ENCODE data around the gene TBX1. TPM values are rescaled to one million over a fixed set of nuclear protein-coding genes. Genes with fewer than 3 reads are reported as not detected.
A peak's percentile ranks its signal among the peaks of the same experiment; 100 is the strongest.

The TBX1 gene
- total RNA-seq, 1 donor from 2014 or later: not detected

GRCh38 chr22:19756288-19757128, 4.1 kb upstream of the TBX1 start:
- H3K4me3 Mint-ChIP-seq: peak overlapping the region; percentile 66
- H3K27me3 Mint-ChIP-seq: peaks cover 48% of the 10 kb centered on the region
- peaks cover 29% of the 10 kb centered on the region for H3K4me1 Mint-ChIP-seq
- peak; percentile 72 for ATAC-seq (ENCODE audit: low read depth)
- ChIA-PET POLR2A (interaction anchor here (1.2 kb wide), 1 partner anchor 26 kb away, joined by 3 read pairs; no protein-coding TSS in a partner anchor), CTCF (interaction anchor here (1.0 to 2.1 kb wide), 4 partner anchors 16 to 154 kb away, joined by 3 to 10 read pairs (median 6); no protein-coding TSS in a partner anchor)
- intact Hi-C loops (cut with micrococcal nuclease): loop anchor here (1.0 to 5.0 kb wide), 3 partner anchors 24 to 154 kb away; no protein-coding TSS in a partner anchor
- DNase-seq: no peak
- no peaks in the 10 kb centered on the region for H3K36me3 Mint-ChIP-seq (ENCODE audit: low read depth)
- H3K27ac Mint-ChIP-seq: no peak overlapping the region
- no peak for TF ChIP-seq CTCF (IDR thresholded peaks at IDR 0.05)
- no peaks in the 10 kb centered on the region for H3K9me3 Mint-ChIP-seq

- H3K4me1 Mint-ChIP-seq: peaks cover 32% of the 10 kb centered on the region
- TF ChIP-seq CTCF (IDR thresholded peaks at IDR 0.05): no peak
- H3K27me3 Mint-ChIP-seq: peaks cover 54% of the 10 kb centered on the region
- H3K4me3 Mint-ChIP-seq: peak overlapping the region; percentile 75
- ChIA-PET CTCF (interaction anchor here (0.8 to 2.1 kb wide), 4 partner anchors 16 to 153 kb away, joined by 3 to 10 read pairs (median 4); no protein-coding TSS in a partner anchor), POLR2A (interaction anchor here (1.2 kb wide), 1 partner anchor 27 kb away, joined by 3 read pairs; no protein-coding TSS in a partner anchor)
- H3K36me3 Mint-ChIP-seq (ENCODE audit: low read depth): no peaks in the 10 kb centered on the region
- ATAC-seq (ENCODE audit: low read depth) (peak; percentile 34), DNase-seq (no peak)
- H3K9me3 Mint-ChIP-seq: no peaks in the 10 kb centered on the region
- intact Hi-C loops (cut with micrococcal nuclease): loop anchor here (2.0 to 5.0 kb wide), 2 partner anchors 23 to 100 kb away; no protein-coding TSS in a partner anchor
- no peak overlapping the region for H3K27ac Mint-ChIP-seq
Observed at GRCh38 chr22:19757140-19757984, 3.2 kb upstream of the TBX1 start.

GRCh38 chr22:19757985-19758895, 2.3 kb upstream of the TBX1 start:
- Mint-ChIP-seq H3K36me3 (ENCODE audit: low read depth) (no peaks in the 10 kb centered on the region), H3K27me3 (peaks cover 50% of the 10 kb centered on the region), H3K9me3 (no peaks in the 10 kb centered on the region), H3K4me1 (peaks cover 32% of the 10 kb centered on the region), H3K4me3 (peak overlapping the region; percentile 75), H3K27ac (no peak overlapping the region)
- intact Hi-C loops (cut with micrococcal nuclease): loop anchor here (2.0 to 5.0 kb wide), 2 partner anchors 23 to 99 kb away; no protein-coding TSS in a partner anchor
- CTCF ChIA-PET: interaction anchor here (0.8 kb wide), 1 partner anchor 28 kb away, joined by 4 read pairs; no protein-coding TSS in a partner anchor
- POLR2A ChIA-PET: no interaction called here
- no peak for ATAC-seq (ENCODE audit: low read depth)
- TF ChIP-seq CTCF (IDR thresholded peaks at IDR 0.05): no peak
- DNase-seq: no peak

GRCh38 chr22:19758896-19759426, 1.6 kb upstream of the TBX1 start:
- Mint-ChIP-seq H3K4me3 (no peak overlapping the region), H3K27me3 (peaks cover 49% of the 10 kb centered on the region), H3K36me3 (ENCODE audit: low read depth) (no peaks in the 10 kb centered on the region), H3K9me3 (no peaks in the 10 kb centered on the region), H3K27ac (no peak overlapping the region), H3K4me1 (peaks cover 32% of the 10 kb centered on the region)
- DNase-seq (no peak), ATAC-seq (ENCODE audit: low read depth) (no peak)
- ChIA-PET CTCF (no interaction called here), POLR2A (no interaction called here)
- TF ChIP-seq CTCF (IDR thresholded peaks at IDR 0.05): no peak
- intact Hi-C loops (cut with micrococcal nuclease): loop anchor here (5.0 kb wide), 1 partner anchor 98 kb away; no protein-coding TSS in a partner anchor
